Activated CD4-positive, alpha-beta T cell treated with anti-CD3 and anti-CD28 coated beads, Interleukin-2, amount 10 ng/mL, durations not matched to agents 24 days and 14 days (primary cell): ENCODE measurements around the gene HEPACAM2. TPM values are rescaled to one million over a fixed set of nuclear protein-coding genes. Genes with fewer than 3 reads are reported as not detected.

Experiments used
- DNase-seq: peaks from one replicate; pipeline ENCODE4 v3.0.0; 2022
- H3K27ac Mint-ChIP-seq: one replicate; pipeline ENCODE4 v1.8.0; 2022; ENCODE audit warnings: mild to moderate bottlenecking, mixed read lengths
- H3K27me3 Mint-ChIP-seq: one replicate; pipeline ENCODE4 v1.8.0; 2022; ENCODE audit warnings: mixed read lengths
- H3K36me3 Mint-ChIP-seq: one replicate; pipeline ENCODE4 v1.8.0; 2022; ENCODE audit warnings: low read depth, mild to moderate bottlenecking, mixed read lengths
- H3K4me1 Mint-ChIP-seq: one replicate; pipeline ENCODE4 v1.8.0; 2021; ENCODE audit warnings: mixed read lengths
- H3K4me3 Mint-ChIP-seq: one replicate; pipeline ENCODE4 v1.8.0; 2022; ENCODE audit warnings: mild to moderate bottlenecking, moderate library complexity, mixed read lengths
- H3K9me3 Mint-ChIP-seq: one replicate; pipeline ENCODE4 v1.8.0; 2021; ENCODE audit warnings: mixed read lengths
- intact Hi-C: fragments of 100-400 bp; cut with micrococcal nuclease; formaldehyde crosslinking; loops from one replicate; pipeline ENCODE4 v1.15.1; 2023
- total RNA-seq: library from RNA; stranded (reverse); gene quantifications from 2 replicates; pipeline ENCODE4 v1.2.3, GENCODE V29; 2022

Gene HEPACAM2
- total RNA-seq, 1 donor from 2014 or later, result not detected

GRCh38 chr7:93148727-93149126, 77.5 kb downstream of the HEPACAM2 start:
- H3K4me1 Mint-ChIP-seq, result peaks cover 36% of the 10 kb centered on the region
- H3K9me3 Mint-ChIP-seq, result peaks cover 5% of the 10 kb centered on the region

GRCh38 chr7:93148144-93148543, 78.1 kb downstream of the HEPACAM2 start, which contains the start of gene SAMD9L:
Gene SAMD9L, minus strand, starts transcription at chr7:93148385. Its CDS starts 12,414 bp downstream, at chr7:93135971.
- intact Hi-C loops, result loop anchor here (1.0 kb wide), 1 partner anchor 30 kb away; no protein-coding TSS in a partner anchor
- DNase-seq, result peak; percentile 71
- Mint-ChIP-seq H3K9me3 (peaks cover 5% of the 10 kb centered on the region), H3K27me3 (no peaks in the 10 kb centered on the region), H3K36me3 (peaks cover 23% of the 10 kb centered on the region), H3K27ac (peak within 1 kb of the TSS; percentile 94), H3K4me3 (peak within 1 kb of the TSS; percentile 95), H3K4me1 (peaks cover 40% of the 10 kb centered on the region)

More at GRCh38 chr7:93148727-93149126, 77.5 kb downstream of the HEPACAM2 start:
- peaks cover 23% of the 10 kb centered on the region for H3K36me3 Mint-ChIP-seq
- H3K27ac Mint-ChIP-seq, result peak overlapping the region; percentile 94
- H3K4me3 Mint-ChIP-seq, result peak overlapping the region; percentile 95
- intact Hi-C loops, result loop anchor here (1.0 kb wide), 1 partner anchor 30 kb away; no protein-coding TSS in a partner anchor
- no peak for DNase-seq
- no peaks in the 10 kb centered on the region for H3K27me3 Mint-ChIP-seq

- Mint-ChIP-seq H3K9me3 (peaks cover 5% of the 10 kb centered on the region), H3K4me3 (peak overlapping the region; percentile 95), H3K36me3 (peaks cover 23% of the 10 kb centered on the region), H3K27me3 (no peaks in the 10 kb centered on the region), H3K27ac (peak overlapping the region; percentile 74), H3K4me1 (peaks cover 40% of the 10 kb centered on the region)
- DNase-seq, result peak; percentile 84
- intact Hi-C loops, result loop anchor here (2.0 kb wide), 1 partner anchor 85 kb away; the partner anchor contains the start of gene VPS50
Observed at GRCh38 chr7:93147363-93147762, 78.9 kb downstream of the HEPACAM2 start.

GRCh38 chr7:93146472-93147141, 79.7 kb downstream of the HEPACAM2 start:
- Mint-ChIP-seq H3K4me3 (peak overlapping the region; percentile 95), H3K27me3 (no peaks in the 10 kb centered on the region), H3K36me3 (peaks cover 23% of the 10 kb centered on the region), H3K9me3 (peaks cover 5% of the 10 kb centered on the region), H3K27ac (peak overlapping the region; percentile 74), H3K4me1 (peaks cover 40% of the 10 kb centered on the region)
- intact Hi-C loops, result loop anchor here (2.0 kb wide), 1 partner anchor 86 kb away; the partner anchor contains the start of gene VPS50
- DNase-seq, result peak; percentile 71

- H3K27ac Mint-ChIP-seq, result peak overlapping the region; percentile 89
- peak overlapping the region; percentile 95 for H3K4me3 Mint-ChIP-seq
- DNase-seq, result no peak
- peaks cover 5% of the 10 kb centered on the region for H3K9me3 Mint-ChIP-seq
- no peaks in the 10 kb centered on the region for H3K27me3 Mint-ChIP-seq
- peaks cover 23% of the 10 kb centered on the region for H3K36me3 Mint-ChIP-seq
- H3K4me1 Mint-ChIP-seq, result peaks cover 40% of the 10 kb centered on the region
- intact Hi-C loops, result loop anchor here (2.0 kb wide), 1 partner anchor 87 kb away; the partner anchor contains the start of gene VPS50
Observed at GRCh38 chr7:93146036-93146435, 80.2 kb downstream of the HEPACAM2 start.

GRCh38 chr7:93145354-93145753, 80.9 kb downstream of the HEPACAM2 start:
- Mint-ChIP-seq H3K27ac (peak overlapping the region; percentile 89), H3K27me3 (no peaks in the 10 kb centered on the region), H3K9me3 (peaks cover 5% of the 10 kb centered on the region), H3K4me1 (peaks cover 36% of the 10 kb centered on the region), H3K4me3 (peak overlapping the region; percentile 95), H3K36me3 (peaks cover 23% of the 10 kb centered on the region)
- DNase-seq, result no peak
- intact Hi-C loops, result no loop called here

- Mint-ChIP-seq H3K9me3 (peaks cover 6% of the 10 kb centered on the region), H3K4me1 (peaks cover 22% of the 10 kb centered on the region), H3K4me3 (no peak overlapping the region), H3K27ac (no peak overlapping the region), H3K27me3 (no peaks in the 10 kb centered on the region), H3K36me3 (peaks cover 36% of the 10 kb centered on the region)
- DNase-seq, result no peak
- intact Hi-C loops, result no loop called here
Observed at GRCh38 chr7:93142127-93142526, 84.1 kb downstream of the HEPACAM2 start.

GRCh38 chr7:93140582-93141191, 85.6 kb downstream of the HEPACAM2 start:
- intact Hi-C loops, result no loop called here
- Mint-ChIP-seq H3K27me3 (no peaks in the 10 kb centered on the region), H3K27ac (no peak overlapping the region), H3K36me3 (peaks cover 42% of the 10 kb centered on the region), H3K4me3 (no peak overlapping the region), H3K4me1 (peaks cover 14% of the 10 kb centered on the region), H3K9me3 (peaks cover 6% of the 10 kb centered on the region)
- DNase-seq, result no peak

- peaks cover 6% of the 10 kb centered on the region for H3K4me1 Mint-ChIP-seq
- H3K36me3 Mint-ChIP-seq, result peaks cover 50% of the 10 kb centered on the region
- no peak overlapping the region for H3K27ac Mint-ChIP-seq
- no peaks in the 10 kb centered on the region for H3K27me3 Mint-ChIP-seq
- no peak overlapping the region for H3K4me3 Mint-ChIP-seq
- peaks cover 21% of the 10 kb centered on the region for H3K9me3 Mint-ChIP-seq
- no peak for DNase-seq
- intact Hi-C loops, result no loop called here
Observed at GRCh38 chr7:93138576-93138975, 87.7 kb downstream of the HEPACAM2 start.

Other genes with a start within 250 kb of the HEPACAM2 start
- gene SAMD9, start 108.5 kb downstream of the HEPACAM2 start, total RNA-seq, result 8.6 and 9.4 TPM in 2 replicates
- gene SAMD9L, start 78.1 kb downstream of the HEPACAM2 start, total RNA-seq, result 15.8 and 16.4 TPM in 2 replicates
- gene VPS50, start 5.9 kb upstream of the HEPACAM2 start, total RNA-seq, result 14.7 and 17.1 TPM in 2 replicates